ENCODE measurements around the gene GRIN2A. TPM values are rescaled to one million over a fixed set of nuclear protein-coding genes. Genes with fewer than 3 reads are reported as not detected.

GRIN2A gene
- total and polyA plus RNA-seq, 10 donors = under 0.01 to 0.10 (median 0.03) TPM; not detected in 7

- DNase-seq = no peak
- Histone ChIP-seq H3K4me1 (no peaks in the 10 kb centered on the region), H3K4me3 (no peak overlapping the region), H3K27me3 (replicated peaks in 1 of 7) (peaks cover 0 to 4% (median 0%) of the 10 kb centered on the region in 7 donors), H3K27ac (no peak overlapping the region), H3K9me3 (no peaks in the 10 kb centered on the region), H3K36me3 (no peaks in the 10 kb centered on the region)
- intact Hi-C loops (cut with DNase I; ENCODE audit: low total_unique reads) = no loop called here
- TF ChIP-seq POLR2AphosphoS5 (IDR thresholded peaks at IDR 0.05) (no peak), POLR2A (IDR thresholded peaks at IDR 0.05) (no peak)
- TF ChIP-seq, protein P1, sequence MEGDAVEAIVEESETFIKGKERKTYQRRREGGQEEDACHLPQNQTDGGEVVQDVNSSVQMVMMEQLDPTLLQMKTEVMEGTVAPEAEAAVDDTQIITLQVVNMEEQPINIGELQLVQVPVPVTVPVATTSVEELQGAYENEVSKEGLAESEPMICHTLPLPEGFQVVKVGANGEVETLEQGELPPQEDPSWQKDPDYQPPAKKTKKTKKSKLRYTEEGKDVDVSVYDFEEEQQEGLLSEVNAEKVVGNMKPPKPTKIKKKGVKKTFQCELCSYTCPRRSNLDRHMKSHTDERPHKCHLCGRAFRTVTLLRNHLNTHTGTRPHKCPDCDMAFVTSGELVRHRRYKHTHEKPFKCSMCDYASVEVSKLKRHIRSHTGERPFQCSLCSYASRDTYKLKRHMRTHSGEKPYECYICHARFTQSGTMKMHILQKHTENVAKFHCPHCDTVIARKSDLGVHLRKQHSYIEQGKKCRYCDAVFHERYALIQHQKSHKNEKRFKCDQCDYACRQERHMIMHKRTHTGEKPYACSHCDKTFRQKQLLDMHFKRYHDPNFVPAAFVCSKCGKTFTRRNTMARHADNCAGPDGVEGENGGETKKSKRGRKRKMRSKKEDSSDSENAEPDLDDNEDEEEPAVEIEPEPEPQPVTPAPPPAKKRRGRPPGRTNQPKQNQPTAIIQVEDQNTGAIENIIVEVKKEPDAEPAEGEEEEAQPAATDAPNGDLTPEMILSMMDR (IDR thresholded peaks at IDR 0.05 in 8 of 11, conservative IDR thresholded peaks at IDR 0.05 in 3 of 11) = no peak
- WGBS, 5 donors = 85 to 94% (median 88%) methylated on average over 3 of the region's 3 CpGs
Measured at GRCh38 chr16:9869776-9870175, 312.5 kb downstream of the GRIN2A start.

- 58 to 87% (median 76%) methylated on average over 2 of the region's 2 CpGs for WGBS, 5 donors
- intact Hi-C loops (cut with DNase I; ENCODE audit: low total_unique reads) = no loop called here
- no peak for DNase-seq
- Histone ChIP-seq H3K4me3 (no peak overlapping the region), H3K27me3 (replicated peaks in 1 of 7) (peaks cover 0 to 4% (median 0%) of the 10 kb centered on the region in 7 donors), H3K9me3 (no peaks in the 10 kb centered on the region), H3K36me3 (no peaks in the 10 kb centered on the region), H3K4me1 (no peaks in the 10 kb centered on the region), H3K27ac (no peak overlapping the region)
- no peak for TF ChIP-seq POLR2A (IDR thresholded peaks at IDR 0.05)
Measured at GRCh38 chr16:9868606-9869149, 313.6 kb downstream of the GRIN2A start.

GRCh38 chr16:9867176-9867575 is 315.1 kb downstream of the GRIN2A start:
- no peak overlapping the region for H3K4me3 ChIP-seq
- peaks cover 0 to 4% (median 0%) of the 10 kb centered on the region in 7 donors for H3K27me3 ChIP-seq (replicated peaks in 1 of 7)
- no peaks in the 10 kb centered on the region for H3K4me1 ChIP-seq
- no peaks in the 10 kb centered on the region for H3K9me3 ChIP-seq
- intact Hi-C loops (cut with DNase I; ENCODE audit: low total_unique reads) = no loop called here
- no peaks in the 10 kb centered on the region for H3K36me3 ChIP-seq
- WGBS, 5 donors = 81 to 100% (median 89%) methylated on average over 1 of the region's 1 CpG
- no peak for TF ChIP-seq POLR2AphosphoS5 (IDR thresholded peaks at IDR 0.05)
- TF ChIP-seq, protein P1 (IDR thresholded peaks at IDR 0.05 in 8 of 11, conservative IDR thresholded peaks at IDR 0.05 in 3 of 11) = no peak
- no peak for TF ChIP-seq POLR2A (IDR thresholded peaks at IDR 0.05)
- no peak for DNase-seq
- no peak overlapping the region for H3K27ac ChIP-seq

GRCh38 chr16:9864461-9864860 is 317.8 kb downstream of the GRIN2A start:
- no peaks in the 10 kb centered on the region for H3K36me3 ChIP-seq
- WGBS, 5 donors = 78 to 83% (median 79%) methylated on average over 3 of the region's 3 CpGs
- H3K27me3 ChIP-seq (replicated peaks in 1 of 7) = no peaks in the 10 kb centered on the region
- intact Hi-C loops (cut with DNase I; ENCODE audit: low total_unique reads) = no loop called here
- no peak overlapping the region for H3K4me3 ChIP-seq
- TF ChIP-seq, protein P1 (IDR thresholded peaks at IDR 0.05 in 8 of 11, conservative IDR thresholded peaks at IDR 0.05 in 3 of 11) = no peak
- no peak for TF ChIP-seq POLR2A (IDR thresholded peaks at IDR 0.05)
- no peak for TF ChIP-seq POLR2AphosphoS5 (IDR thresholded peaks at IDR 0.05)
- H3K4me1 ChIP-seq = no peaks in the 10 kb centered on the region
- H3K9me3 ChIP-seq = no peaks in the 10 kb centered on the region
- no peak overlapping the region for H3K27ac ChIP-seq
- no peak for DNase-seq

DNA sequence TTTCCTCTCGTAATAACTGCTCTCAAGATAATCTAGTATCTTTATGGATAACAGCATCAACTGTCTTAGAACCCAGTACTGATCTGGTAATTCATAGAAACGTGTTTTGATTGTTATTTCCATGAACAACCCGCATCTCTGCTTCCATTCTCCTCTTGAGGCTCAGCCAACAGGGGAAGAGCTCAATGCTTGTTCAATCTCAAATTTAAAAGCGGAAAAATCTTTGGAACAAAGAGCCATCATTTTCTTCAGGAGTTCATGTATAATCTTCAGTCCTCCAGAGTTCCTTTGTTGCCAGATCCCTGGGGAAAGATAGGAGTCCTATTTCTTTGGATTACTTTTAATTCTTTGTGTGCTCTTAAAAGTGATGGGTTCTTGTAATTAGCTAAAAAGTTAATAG is 319.9 kb downstream of the GRIN2A start:
- H3K27me3 ChIP-seq (replicated peaks in 1 of 7) = no peaks in the 10 kb centered on the region
- 70 to 84% (median 75%) methylated on average over 4 of the region's 4 CpGs for WGBS, 5 donors
- H3K4me3 ChIP-seq = no peak overlapping the region
- H3K9me3 ChIP-seq = no peaks in the 10 kb centered on the region
- no peak for DNase-seq
- intact Hi-C loops (cut with DNase I; ENCODE audit: low total_unique reads) = no loop called here
- no peaks in the 10 kb centered on the region for H3K36me3 ChIP-seq
- TF ChIP-seq POLR2A (IDR thresholded peaks at IDR 0.05) (no peak), POLR2AphosphoS5 (IDR thresholded peaks at IDR 0.05) (no peak)
- TF ChIP-seq, protein P1 (IDR thresholded peaks at IDR 0.05 in 8 of 11, conservative IDR thresholded peaks at IDR 0.05 in 3 of 11) = no peak
- no peak overlapping the region for H3K27ac ChIP-seq
- H3K4me1 ChIP-seq = no peaks in the 10 kb centered on the region

Measured in spleen (tissue), 11 donors.